Fibroblast of upper back skin (primary cell): ENCODE results near the gene GOLGB1.
"Not testable (repeated sequence)": the region's sequence is repeated elsewhere in the genome, so short reads cannot be mapped to it uniquely, and the experiment has no call there.

ENCODE experiments used
- DNase-seq: peaks from one replicate; pipeline ENCODE4 v3.0.0-alpha.2; 2013

Gene GOLGB1, protein sequence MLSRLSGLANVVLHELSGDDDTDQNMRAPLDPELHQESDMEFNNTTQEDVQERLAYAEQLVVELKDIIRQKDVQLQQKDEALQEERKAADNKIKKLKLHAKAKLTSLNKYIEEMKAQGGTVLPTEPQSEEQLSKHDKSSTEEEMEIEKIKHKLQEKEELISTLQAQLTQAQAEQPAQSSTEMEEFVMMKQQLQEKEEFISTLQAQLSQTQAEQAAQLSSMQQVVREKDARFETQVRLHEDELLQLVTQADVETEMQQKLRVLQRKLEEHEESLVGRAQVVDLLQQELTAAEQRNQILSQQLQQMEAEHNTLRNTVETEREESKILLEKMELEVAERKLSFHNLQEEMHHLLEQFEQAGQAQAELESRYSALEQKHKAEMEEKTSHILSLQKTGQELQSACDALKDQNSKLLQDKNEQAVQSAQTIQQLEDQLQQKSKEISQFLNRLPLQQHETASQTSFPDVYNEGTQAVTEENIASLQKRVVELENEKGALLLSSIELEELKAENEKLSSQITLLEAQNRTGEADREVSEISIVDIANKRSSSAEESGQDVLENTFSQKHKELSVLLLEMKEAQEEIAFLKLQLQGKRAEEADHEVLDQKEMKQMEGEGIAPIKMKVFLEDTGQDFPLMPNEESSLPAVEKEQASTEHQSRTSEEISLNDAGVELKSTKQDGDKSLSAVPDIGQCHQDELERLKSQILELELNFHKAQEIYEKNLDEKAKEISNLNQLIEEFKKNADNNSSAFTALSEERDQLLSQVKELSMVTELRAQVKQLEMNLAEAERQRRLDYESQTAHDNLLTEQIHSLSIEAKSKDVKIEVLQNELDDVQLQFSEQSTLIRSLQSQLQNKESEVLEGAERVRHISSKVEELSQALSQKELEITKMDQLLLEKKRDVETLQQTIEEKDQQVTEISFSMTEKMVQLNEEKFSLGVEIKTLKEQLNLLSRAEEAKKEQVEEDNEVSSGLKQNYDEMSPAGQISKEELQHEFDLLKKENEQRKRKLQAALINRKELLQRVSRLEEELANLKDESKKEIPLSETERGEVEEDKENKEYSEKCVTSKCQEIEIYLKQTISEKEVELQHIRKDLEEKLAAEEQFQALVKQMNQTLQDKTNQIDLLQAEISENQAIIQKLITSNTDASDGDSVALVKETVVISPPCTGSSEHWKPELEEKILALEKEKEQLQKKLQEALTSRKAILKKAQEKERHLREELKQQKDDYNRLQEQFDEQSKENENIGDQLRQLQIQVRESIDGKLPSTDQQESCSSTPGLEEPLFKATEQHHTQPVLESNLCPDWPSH (N-terminal part only)

GRCh38 chr3:121749276-121750086 is at the start of gene GOLGB1:
Gene GOLGB1 (minus strand): TSS chr3:121749741. CDS start chr3:121730971, 18,770 bp downstream.
- peak; percentile 99 for DNase-seq

GRCh38 chr3:121796970-121797369 is 47.4 kb upstream of the GOLGB1 start:
- no peak for DNase-seq

- no peak for DNase-seq
Observed at GRCh38 chr3:121794264-121794983, 44.9 kb upstream of the GOLGB1 start.

DNA sequence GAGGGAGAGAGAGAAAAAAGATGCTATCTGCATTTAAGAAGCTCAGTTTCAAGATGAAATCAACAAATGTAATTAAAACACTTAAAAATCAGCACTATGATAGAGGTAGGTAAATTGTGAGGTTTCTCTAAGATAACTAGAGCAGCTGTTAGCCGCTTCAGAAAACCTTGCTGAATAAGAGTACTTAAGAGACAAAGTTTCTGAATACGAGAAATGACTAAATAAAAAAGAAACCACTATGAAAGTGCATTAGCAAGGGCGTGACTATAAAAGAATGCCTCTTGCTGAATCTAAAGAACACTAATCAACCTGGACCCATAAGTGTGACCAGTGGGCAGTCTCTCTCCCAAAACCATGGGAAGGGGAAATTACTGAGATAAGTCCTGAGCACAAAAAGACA is 43.5 kb upstream of the GOLGB1 start:
- no peak for DNase-seq

GRCh38 chr3:121786485-121786884 is 36.9 kb upstream of the GOLGB1 start:
- no peak for DNase-seq

DNA sequence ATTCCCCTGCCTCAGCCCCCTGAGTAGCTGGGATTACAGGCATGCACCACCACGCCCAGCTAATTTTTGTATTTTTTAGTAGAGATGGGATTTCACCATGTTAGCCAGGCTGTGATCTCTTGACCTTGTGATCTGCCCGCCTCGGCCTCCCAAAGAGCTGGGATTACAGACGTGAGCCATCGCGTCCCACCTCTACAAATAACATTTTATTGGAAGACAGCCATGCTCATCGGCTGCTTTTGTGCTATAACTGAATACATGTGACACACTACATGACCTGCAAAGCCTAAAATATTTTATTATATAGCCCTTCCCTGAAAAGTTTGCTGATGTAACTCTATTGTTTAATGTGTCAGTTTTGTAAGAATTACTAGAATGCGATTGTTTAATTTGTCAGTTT is 33.2 kb upstream of the GOLGB1 start:
- not testable (repeated sequence) for DNase-seq

DNA sequence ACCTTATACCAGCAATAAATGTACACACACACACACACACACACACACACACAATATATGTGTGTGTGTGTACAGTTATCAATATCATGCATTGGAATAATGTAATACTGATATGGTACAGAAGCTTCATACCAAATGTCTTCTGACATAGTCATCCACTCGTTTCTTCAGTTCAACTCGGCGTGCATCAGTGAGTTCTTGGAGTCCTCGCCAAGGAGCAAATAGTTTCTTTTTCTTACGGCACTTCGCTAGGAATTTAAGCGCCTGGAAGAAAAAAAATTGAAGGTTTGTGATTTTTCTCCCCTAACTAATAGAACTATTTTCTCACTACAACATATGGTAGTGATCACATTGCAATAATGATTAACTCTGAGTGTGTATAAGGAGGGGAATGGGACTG is 32.1 kb upstream of the GOLGB1 start:
- no peak for DNase-seq

DNA sequence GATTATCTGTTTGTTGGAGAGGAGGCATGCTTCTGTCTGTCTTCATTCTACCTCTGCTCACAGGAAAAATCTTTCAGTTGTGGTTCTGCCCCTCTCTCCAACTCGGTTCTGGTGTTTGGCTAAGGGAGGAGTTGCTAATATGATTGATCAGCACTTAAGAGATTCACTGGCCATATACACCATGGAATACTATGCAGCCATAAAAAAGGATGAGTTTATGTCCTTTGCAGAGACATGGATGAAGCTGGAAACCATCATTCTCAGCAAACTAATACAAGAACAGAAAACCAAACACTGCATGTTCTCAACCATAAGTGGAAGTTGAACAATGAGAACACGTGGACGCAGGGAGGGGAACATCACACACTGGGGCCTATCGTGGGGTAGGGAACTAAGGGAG is 25.6 kb upstream of the GOLGB1 start:
- DNase-seq: not testable (repeated sequence)

DNA sequence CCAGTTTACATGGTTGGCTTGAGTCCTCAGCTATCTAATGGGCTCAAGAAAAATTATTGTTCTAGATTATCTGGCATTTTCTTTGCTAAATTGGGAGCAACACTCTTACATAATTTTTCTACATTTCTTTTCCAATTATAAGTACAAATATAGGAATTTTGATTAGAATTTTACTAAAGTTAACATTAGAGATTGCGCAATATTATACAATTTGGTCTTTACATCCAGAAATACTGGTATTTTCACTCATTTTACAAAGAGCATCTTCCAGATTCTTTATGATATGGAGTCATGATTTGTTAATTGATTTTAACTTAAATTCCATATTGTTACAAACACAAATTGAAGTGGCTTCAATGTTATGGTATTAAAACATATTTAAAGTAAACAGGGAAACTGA is 19.7 kb upstream of the GOLGB1 start:
- no peak for DNase-seq

DNA sequence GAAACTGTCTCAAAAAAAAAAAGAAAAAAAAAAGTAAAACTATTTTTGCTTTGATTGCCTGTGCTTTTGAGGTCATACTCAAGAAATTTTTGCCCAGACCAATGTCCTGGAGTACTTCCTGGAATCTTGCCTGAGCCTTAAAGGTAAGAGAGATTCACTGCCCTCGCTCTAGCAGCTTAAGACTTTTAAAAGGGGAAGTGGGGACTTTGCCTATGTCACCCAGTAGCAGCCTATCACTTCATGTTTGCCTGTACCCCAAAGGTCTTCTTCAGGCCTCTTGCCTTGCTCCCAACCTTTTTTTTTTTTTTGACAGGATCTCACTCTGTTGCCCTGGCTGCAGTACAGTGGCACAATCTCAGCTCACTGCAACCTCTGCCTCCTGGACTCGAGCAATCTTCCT is 18.9 kb upstream of the GOLGB1 start:
- DNase-seq: no peak

- DNase-seq: no peak
Observed at GRCh38 chr3:121759541-121760202, 10.1 kb upstream of the GOLGB1 start.

- DNase-seq: no peak
Observed at GRCh38 chr3:121758727-121759450, 9.3 kb upstream of the GOLGB1 start.

GRCh38 chr3:121757812-121758545 is 8.4 kb upstream of the GOLGB1 start:
- no peak for DNase-seq

DNA sequence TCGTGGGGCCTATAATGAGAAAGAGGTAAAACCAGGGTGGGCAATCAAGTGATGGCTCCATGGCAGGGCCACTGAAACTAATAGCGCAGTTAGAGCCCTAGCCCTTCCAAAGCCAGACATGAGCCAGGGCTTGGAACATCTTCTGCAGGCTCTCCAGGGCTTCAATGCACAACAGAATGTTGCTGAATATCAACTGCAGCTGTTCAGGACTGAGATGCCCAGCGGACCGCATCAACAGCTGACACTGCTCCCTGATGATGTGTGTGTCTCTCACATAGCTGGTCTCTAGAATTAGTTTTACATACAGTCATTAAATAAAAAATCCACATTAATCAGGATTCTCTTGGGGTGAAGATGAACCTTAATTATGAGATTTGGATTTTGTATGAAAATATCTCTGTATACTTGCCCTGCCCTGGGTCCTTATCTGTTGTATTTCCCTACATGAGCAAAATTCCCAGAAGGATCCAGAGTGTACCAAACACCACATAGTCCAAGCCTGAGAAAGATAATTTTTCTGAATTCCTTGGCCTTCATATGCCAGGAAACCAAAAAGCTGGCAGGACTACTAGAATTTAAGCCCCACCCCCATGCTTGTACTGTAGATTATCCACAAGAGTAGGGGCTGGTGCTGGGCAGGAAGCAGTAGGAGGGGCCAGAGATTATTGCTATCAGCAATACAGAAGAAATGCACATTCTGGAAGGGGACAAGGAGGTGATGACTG is 7.7 kb upstream of the GOLGB1 start:
- no peak for DNase-seq

- DNase-seq: no peak
Observed at GRCh38 chr3:121752772-121753171, 3.2 kb upstream of the GOLGB1 start.

GRCh38 chr3:121752261-121752660 is 2.7 kb upstream of the GOLGB1 start:
- DNase-seq: no peak

DNA sequence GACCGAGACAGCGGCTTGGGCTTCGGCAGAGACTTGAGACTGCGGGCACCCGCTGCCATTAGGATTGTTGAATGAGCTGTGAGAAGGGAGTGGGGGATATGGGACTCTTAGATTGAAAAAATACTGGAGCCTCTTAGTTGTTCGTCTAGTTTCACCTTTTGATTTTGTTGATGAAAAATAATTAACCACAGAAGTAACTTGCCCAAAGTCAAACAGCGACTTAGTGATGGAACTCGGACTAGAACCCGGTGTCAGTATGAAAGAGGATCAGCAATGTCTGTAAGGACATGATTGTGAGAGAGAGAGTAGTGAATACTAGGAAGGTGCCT is 510 bp upstream of the GOLGB1 start:
- no peak for DNase-seq

- peak; percentile 6 for DNase-seq
Observed at GRCh38 chr3:121748680-121749275, 763 bp downstream of the GOLGB1 start.
